GM23338 (cell line): ENCODE results near the gene CDC40. TPM values are rescaled to one million over a fixed set of nuclear protein-coding genes. Genes with fewer than 3 reads are reported as not detected.

Experiments
- ATAC-seq: fragments of 200-7000 bp; cut with Tn5 transposase; 3 replicates; pipeline ENCODE4 v1.9.1; 2020
- DNase-seq: peaks from one replicate; pipeline ENCODE4 v3.0.0-alpha.2; 2015; ENCODE audit warnings: low spot score
- H2AFZ ChIP-seq: fragments of 200-600 bp; sonication (generic); 2 replicates; pipeline ENCODE4 v1.8.0; 2016; ENCODE audit warnings: antibody characterized with exemption, mild to moderate bottlenecking, moderate library complexity
- H3F3A ChIP-seq: fragments of 200-600 bp; sonication (generic); replicated peaks from 2 replicates; pipeline ENCODE4 v1.8.0; 2017; ENCODE audit warnings: antibody characterized with exemption, mixed run types, low read depth
- H3K27ac ChIP-seq: fragments of 200-600 bp; sonication (generic); 2 replicates; pipeline ENCODE4 v1.6.1; 2016; ENCODE audit warnings: low read depth
- H3K27me3 ChIP-seq: fragments of 200-600 bp; sonication (generic); 2 replicates; pipeline ENCODE4 v1.8.0; 2016; ENCODE audit warnings: mild to moderate bottlenecking, mixed run types, moderate library complexity; ENCODE audit not compliant: insufficient read depth
- H3K36me3 ChIP-seq: fragments of 200-600 bp; sonication (generic); 2 replicates; pipeline ENCODE4 v1.8.0; 2016; ENCODE audit warnings: mild to moderate bottlenecking; ENCODE audit not compliant: insufficient read depth
- H3K4me1 ChIP-seq: fragments of 200-600 bp; sonication (generic); 2 replicates; pipeline ENCODE4 v1.8.0; 2016; ENCODE audit warnings: mild to moderate bottlenecking, moderate library complexity; ENCODE audit not compliant: insufficient read depth
- H3K4me2 ChIP-seq: fragments of 200-600 bp; sonication (generic); 2 replicates; pipeline ENCODE4 v1.7.1; 2017; ENCODE audit warnings: mixed run types
- H3K4me3 ChIP-seq: fragments of 200-600 bp; sonication (generic); 2 replicates; pipeline ENCODE4 v1.6.1; 2016; ENCODE audit warnings: mixed run types
- H3K79me2 ChIP-seq: fragments of 200-600 bp; sonication (generic); replicated peaks from 2 replicates; pipeline ENCODE4 v1.8.0; 2017; ENCODE audit warnings: mild to moderate bottlenecking; ENCODE audit not compliant: insufficient read depth
- H3K9me2 ChIP-seq: fragments of 200-600 bp; sonication (generic); 2 replicates; pipeline ENCODE4 v1.8.0; 2017; ENCODE audit not compliant: insufficient read depth
- H4K20me1 ChIP-seq: fragments of 200-600 bp; sonication (generic); replicated peaks from 2 replicates; pipeline ENCODE4 v1.8.0; 2017; ENCODE audit warnings: mild to moderate bottlenecking; ENCODE audit not compliant: insufficient read depth
- H3K27ac Mint-ChIP-seq: 2 replicates; pipeline ENCODE4 v1.8.0; 2020; ENCODE audit warnings: inconsistent platforms, mild to moderate bottlenecking, moderate library complexity, mixed read lengths
- H3K27me3 Mint-ChIP-seq: 3 replicates; pipeline ENCODE4 v1.8.0; 2022; ENCODE audit warnings: low read depth, mild to moderate bottlenecking, moderate library complexity, mixed read lengths, inconsistent platforms; ENCODE audit not compliant: insufficient read depth, poor library complexity
- H3K36me3 Mint-ChIP-seq: 3 replicates; pipeline ENCODE4 v1.8.0; 2021; ENCODE audit warnings: low read depth, mild to moderate bottlenecking, inconsistent platforms, moderate library complexity, mixed read lengths
- H3K4me1 Mint-ChIP-seq: 3 replicates; pipeline ENCODE4 v1.8.0; 2020; ENCODE audit warnings: mild to moderate bottlenecking, inconsistent platforms, mixed read lengths
- H3K4me3 Mint-ChIP-seq: 3 replicates; pipeline ENCODE4 v1.8.0; 2021; ENCODE audit warnings: moderate library complexity, mild to moderate bottlenecking, inconsistent platforms, mixed read lengths
- H3K9me3 Mint-ChIP-seq: 3 replicates; pipeline ENCODE4 v1.8.0; 2020; ENCODE audit warnings: moderate library complexity, mild to moderate bottlenecking, inconsistent platforms, mixed read lengths
- CREB1 ChIP-seq: fragments of 250-450 bp; sonication (Bioruptor Pico); IDR thresholded peaks from 2 replicates; pipeline ENCODE4 v1.5.0; 2020; ENCODE audit warnings: low read depth, mild to moderate bottlenecking, moderate library complexity
- EZH2 ChIP-seq: fragments of 200-600 bp; sonication (generic); IDR thresholded peaks from one replicate; pipeline ENCODE4 v1.8.0; 2017; ENCODE audit warnings: antibody characterized with exemption, mild to moderate bottlenecking, low read depth; ENCODE audit not compliant: unreplicated experiment
- EZH2phosphoT487 ChIP-seq: fragments of 200-600 bp; sonication (generic); IDR thresholded peaks from one replicate; pipeline ENCODE4 v1.8.1; 2018; ENCODE audit warnings: antibody characterized with exemption; ENCODE audit not compliant: unreplicated experiment
- JUNB ChIP-seq: IDR thresholded peaks from one replicate; pipeline ENCODE4 v1.6.1; 2016; ENCODE audit warnings: antibody characterized with exemption; ENCODE audit not compliant: unreplicated experiment
- NANOG ChIP-seq: IDR thresholded peaks from 2 replicates; pipeline ENCODE4 v1.6.1; 2016; ENCODE audit warnings: antibody characterized with exemption, borderline replicate concordance
- STAT1 ChIP-seq: IDR thresholded peaks from one replicate; pipeline ENCODE4 v1.6.1; 2016; ENCODE audit warnings: antibody characterized with exemption; ENCODE audit not compliant: unreplicated experiment
- ZNF114 ChIP-seq: fragments of 250-450 bp; sonication (Bioruptor Pico); IDR thresholded peaks from 2 replicates; pipeline ENCODE4 v1.5.0; 2020; ENCODE audit warnings: mild to moderate bottlenecking, moderate library complexity
- ZNF331 ChIP-seq: fragments of 250-450 bp; sonication (Bioruptor Pico); IDR thresholded peaks from 2 replicates; pipeline ENCODE4 v1.5.0; 2020; ENCODE audit warnings: low read depth, mild to moderate bottlenecking, moderate library complexity
- polyA plus RNA-seq: library from polyadenylated mRNA; unstranded; fragments of >200 nt; fragmentation: Nextera tagmentation; extraction: Ambion mirVana; gene quantifications from 2 replicates; pipeline ENCODE4 v1.2.1, GENCODE V29; 2016
- total RNA-seq: library from RNA; depleted of rRNA; stranded (reverse); fragments of >200 nt; shearing (Covaris generic); gene quantifications from 2 replicates; pipeline ENCODE4 v1.2.3, GENCODE V29; 2014
- TF ChIP-seq, protein P1 (sequence below): IDR thresholded peaks from one replicate; pipeline ENCODE4 v1.6.1; 2018; ENCODE audit warnings: antibody characterized with exemption; ENCODE audit not compliant: unreplicated experiment
- TF ChIP-seq, protein P2 (sequence below): IDR thresholded peaks from 2 replicates; pipeline ENCODE4 v1.6.1; 2016; ENCODE audit warnings: antibody characterized with exemption

CDC40 gene
- total and polyA plus RNA-seq, 2 experiments from 2014 or later: 28.9 to 58.4 TPM

DNA sequence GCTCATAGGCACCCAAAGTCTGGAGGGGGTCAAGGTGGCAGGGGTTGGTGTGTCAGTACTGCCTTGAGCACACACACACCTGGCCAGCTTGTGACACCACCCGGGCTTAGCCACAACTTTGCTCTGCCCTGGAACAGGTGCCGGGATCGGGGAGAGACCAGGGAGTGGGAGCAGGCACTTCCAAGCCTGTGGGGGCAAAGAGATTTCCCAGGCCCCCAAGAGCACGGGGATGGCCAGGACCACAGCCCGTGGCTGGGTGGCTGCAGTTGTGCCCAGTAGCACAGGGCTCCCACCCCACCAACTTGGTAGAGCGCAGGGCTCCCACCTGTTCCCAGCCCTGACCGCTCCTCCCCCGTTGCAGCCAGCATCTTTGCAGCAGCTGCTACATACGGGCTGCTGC lies 41.2 kb upstream of the CDC40 start:
- no peaks in the 10 kb centered on the region for H3K9me2 ChIP-seq
- peaks cover 20% of the 10 kb centered on the region for H3K36me3 ChIP-seq
- Mint-ChIP-seq H3K27me3 (peaks cover 1% of the 10 kb centered on the region), H3K36me3 (peaks cover 68% of the 10 kb centered on the region), H3K27ac (no peak overlapping the region), H3K4me1 (no peaks in the 10 kb centered on the region), H3K9me3 (peaks cover 54% of the 10 kb centered on the region), H3K4me3 (no peak overlapping the region)
- no peaks in the 10 kb centered on the region for H4K20me1 ChIP-seq
- no peak overlapping the region for H3K4me2 ChIP-seq
- H3K27ac ChIP-seq: no peak overlapping the region
- ATAC-seq (no peak), DNase-seq (no peak)
- no peaks in the 10 kb centered on the region for H3K27me3 ChIP-seq
- no peak overlapping the region for H3K4me3 ChIP-seq
- TF ChIP-seq NANOG (no peak), EZH2 (no peak), ZNF331 (CRISPR knock-in tag) (no peak), CREB1 (CRISPR knock-in tag) (no peak), EZH2phosphoT487 (no peak), JUNB (no peak), ZNF114 (CRISPR knock-in tag) (no peak), STAT1 (no peak)
- TF ChIP-seq, protein P1, sequence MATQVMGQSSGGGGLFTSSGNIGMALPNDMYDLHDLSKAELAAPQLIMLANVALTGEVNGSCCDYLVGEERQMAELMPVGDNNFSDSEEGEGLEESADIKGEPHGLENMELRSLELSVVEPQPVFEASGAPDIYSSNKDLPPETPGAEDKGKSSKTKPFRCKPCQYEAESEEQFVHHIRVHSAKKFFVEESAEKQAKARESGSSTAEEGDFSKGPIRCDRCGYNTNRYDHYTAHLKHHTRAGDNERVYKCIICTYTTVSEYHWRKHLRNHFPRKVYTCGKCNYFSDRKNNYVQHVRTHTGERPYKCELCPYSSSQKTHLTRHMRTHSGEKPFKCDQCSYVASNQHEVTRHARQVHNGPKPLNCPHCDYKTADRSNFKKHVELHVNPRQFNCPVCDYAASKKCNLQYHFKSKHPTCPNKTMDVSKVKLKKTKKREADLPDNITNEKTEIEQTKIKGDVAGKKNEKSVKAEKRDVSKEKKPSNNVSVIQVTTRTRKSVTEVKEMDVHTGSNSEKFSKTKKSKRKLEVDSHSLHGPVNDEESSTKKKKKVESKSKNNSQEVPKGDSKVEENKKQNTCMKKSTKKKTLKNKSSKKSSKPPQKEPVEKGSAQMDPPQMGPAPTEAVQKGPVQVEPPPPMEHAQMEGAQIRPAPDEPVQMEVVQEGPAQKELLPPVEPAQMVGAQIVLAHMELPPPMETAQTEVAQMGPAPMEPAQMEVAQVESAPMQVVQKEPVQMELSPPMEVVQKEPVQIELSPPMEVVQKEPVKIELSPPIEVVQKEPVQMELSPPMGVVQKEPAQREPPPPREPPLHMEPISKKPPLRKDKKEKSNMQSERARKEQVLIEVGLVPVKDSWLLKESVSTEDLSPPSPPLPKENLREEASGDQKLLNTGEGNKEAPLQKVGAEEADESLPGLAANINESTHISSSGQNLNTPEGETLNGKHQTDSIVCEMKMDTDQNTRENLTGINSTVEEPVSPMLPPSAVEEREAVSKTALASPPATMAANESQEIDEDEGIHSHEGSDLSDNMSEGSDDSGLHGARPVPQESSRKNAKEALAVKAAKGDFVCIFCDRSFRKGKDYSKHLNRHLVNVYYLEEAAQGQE: no peak
- TF ChIP-seq, protein P2, sequence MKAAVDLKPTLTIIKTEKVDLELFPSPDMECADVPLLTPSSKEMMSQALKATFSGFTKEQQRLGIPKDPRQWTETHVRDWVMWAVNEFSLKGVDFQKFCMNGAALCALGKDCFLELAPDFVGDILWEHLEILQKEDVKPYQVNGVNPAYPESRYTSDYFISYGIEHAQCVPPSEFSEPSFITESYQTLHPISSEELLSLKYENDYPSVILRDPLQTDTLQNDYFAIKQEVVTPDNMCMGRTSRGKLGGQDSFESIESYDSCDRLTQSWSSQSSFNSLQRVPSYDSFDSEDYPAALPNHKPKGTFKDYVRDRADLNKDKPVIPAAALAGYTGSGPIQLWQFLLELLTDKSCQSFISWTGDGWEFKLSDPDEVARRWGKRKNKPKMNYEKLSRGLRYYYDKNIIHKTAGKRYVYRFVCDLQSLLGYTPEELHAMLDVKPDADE: no peak
- no peaks in the 10 kb centered on the region for H3K79me2 ChIP-seq
- no peaks in the 10 kb centered on the region for H3F3A ChIP-seq
- no peaks in the 10 kb centered on the region for H3K4me1 ChIP-seq
- H2AFZ ChIP-seq: no peak overlapping the region

DNA sequence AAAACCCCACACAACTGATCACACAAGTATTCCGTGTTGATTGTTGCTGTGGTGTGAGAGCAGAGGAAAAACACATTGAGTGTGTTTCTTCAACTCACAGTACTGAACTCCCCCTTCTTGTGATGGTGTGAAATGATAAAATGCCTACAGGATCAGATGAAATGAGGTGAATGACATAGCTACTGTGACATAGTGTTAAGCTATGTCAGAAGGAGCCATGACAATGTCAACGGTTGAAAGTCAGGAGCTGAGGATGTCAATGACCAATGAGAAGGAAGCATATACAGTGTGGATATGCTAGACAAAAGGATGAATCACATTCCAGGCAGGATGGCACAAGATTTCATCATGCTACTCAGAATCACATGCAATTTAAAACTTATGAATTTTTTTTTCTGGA lies 39.6 kb upstream of the CDC40 start:
- no peaks in the 10 kb centered on the region for H4K20me1 ChIP-seq
- H2AFZ ChIP-seq: no peak overlapping the region
- DNase-seq (no peak), ATAC-seq (no peak)
- TF ChIP-seq ZNF114 (CRISPR knock-in tag) (no peak), EZH2 (no peak), STAT1 (no peak), JUNB (no peak), CREB1 (CRISPR knock-in tag) (no peak), EZH2phosphoT487 (no peak)
- TF ChIP-seq, protein P2: no peak
- no peak overlapping the region for H3K27ac ChIP-seq
- H3K4me1 ChIP-seq: no peaks in the 10 kb centered on the region
- no peaks in the 10 kb centered on the region for H3K9me2 ChIP-seq
- peaks cover 1% of the 10 kb centered on the region for H3K27me3 Mint-ChIP-seq
- peaks cover 20% of the 10 kb centered on the region for H3K36me3 ChIP-seq
- H3K36me3 Mint-ChIP-seq: peaks cover 65% of the 10 kb centered on the region
- no peaks in the 10 kb centered on the region for H3K27me3 ChIP-seq
- no peak overlapping the region for H3K4me3 ChIP-seq
- H3K4me2 ChIP-seq: no peak overlapping the region
- H3K27ac Mint-ChIP-seq: no peak overlapping the region
- H3F3A ChIP-seq: no peaks in the 10 kb centered on the region
- H3K79me2 ChIP-seq: no peaks in the 10 kb centered on the region
- H3K4me3 Mint-ChIP-seq: no peak overlapping the region
- peaks cover 49% of the 10 kb centered on the region for H3K9me3 Mint-ChIP-seq
- no peaks in the 10 kb centered on the region for H3K4me1 Mint-ChIP-seq
